ENCODE results near the gene CAMKMT. TPM values are rescaled to one million over a fixed set of nuclear protein-coding genes. Genes with fewer than 3 reads are reported as not detected.

CAMKMT gene
- polyA plus RNA-seq, 3 donors: 4.7 to 7.8 (median 7.0) TPM

GRCh38 chr2:44453259-44453658 lies 91.5 kb downstream of the CAMKMT start:
- no peak overlapping the region for H3K4me3 Mint-ChIP-seq
- no peak overlapping the region for H3K9ac ChIP-seq (ENCODE audit: insufficient read depth, low read length, poor library complexity, severe bottlenecking)
- no peaks in the 10 kb centered on the region for H3K27me3 ChIP-seq (ENCODE audit: control insufficient read depth in 2 of 2, insufficient read depth in 2 of 2, low read length in 2 of 2)
- intact Hi-C loops (cut with micrococcal nuclease): no loop called here
- no peaks in the 10 kb centered on the region for H3K79me2 ChIP-seq (ENCODE audit: insufficient read depth, low read length)
- peaks cover 0 to 2% (median 0%) of the 10 kb centered on the region in 3 donors for H3K27me3 Mint-ChIP-seq (ENCODE audit: low read depth in 3 of 3)
- no peaks in the 10 kb centered on the region for H3K36me3 Mint-ChIP-seq
- H2AFZ ChIP-seq (ENCODE audit: insufficient read depth, low read depth, low read length, poor library complexity, severe bottlenecking): no peak overlapping the region
- no peak overlapping the region for H3K4me3 ChIP-seq (replicated peaks in 1 of 3; ENCODE audit: low read depth in 2 of 3, low read length in 3 of 3)
- no peaks in the 10 kb centered on the region for H3K4me1 ChIP-seq (ENCODE audit: control insufficient read depth in 1 of 2, insufficient read depth in 2 of 2, low read length in 2 of 2)
- no peak overlapping the region for H3K4me2 ChIP-seq (replicated peaks; ENCODE audit: extremely low read depth, low read length, poor library complexity, severe bottlenecking)
- no peaks in the 10 kb centered on the region for H3K4me1 Mint-ChIP-seq
- WGBS (ENCODE audit: insufficient coverage): no CpG with 5 or more reads among the region's 1 CpG
- no peak overlapping the region for H3K27ac Mint-ChIP-seq
- no peaks in the 10 kb centered on the region for H3K9me3 ChIP-seq (replicated peaks in 1 of 2; ENCODE audit: control insufficient read depth in 1 of 2, insufficient read depth in 1 of 2, low read length in 2 of 2)
- no peaks in the 10 kb centered on the region for H3K36me3 ChIP-seq (replicated peaks in 1 of 2; ENCODE audit: control insufficient read depth in 1 of 2, insufficient read depth in 2 of 2, low read length in 2 of 2)
- no peak for DNase-seq
- no peaks in the 10 kb centered on the region for H4K20me1 ChIP-seq (ENCODE audit: insufficient read depth, low read length)
- no peaks in the 10 kb centered on the region for H3K9me3 Mint-ChIP-seq
- no peak overlapping the region for H3K27ac ChIP-seq (ENCODE audit: low read depth in 1 of 2, low read length in 2 of 2)
- TF ChIP-seq, protein P1, sequence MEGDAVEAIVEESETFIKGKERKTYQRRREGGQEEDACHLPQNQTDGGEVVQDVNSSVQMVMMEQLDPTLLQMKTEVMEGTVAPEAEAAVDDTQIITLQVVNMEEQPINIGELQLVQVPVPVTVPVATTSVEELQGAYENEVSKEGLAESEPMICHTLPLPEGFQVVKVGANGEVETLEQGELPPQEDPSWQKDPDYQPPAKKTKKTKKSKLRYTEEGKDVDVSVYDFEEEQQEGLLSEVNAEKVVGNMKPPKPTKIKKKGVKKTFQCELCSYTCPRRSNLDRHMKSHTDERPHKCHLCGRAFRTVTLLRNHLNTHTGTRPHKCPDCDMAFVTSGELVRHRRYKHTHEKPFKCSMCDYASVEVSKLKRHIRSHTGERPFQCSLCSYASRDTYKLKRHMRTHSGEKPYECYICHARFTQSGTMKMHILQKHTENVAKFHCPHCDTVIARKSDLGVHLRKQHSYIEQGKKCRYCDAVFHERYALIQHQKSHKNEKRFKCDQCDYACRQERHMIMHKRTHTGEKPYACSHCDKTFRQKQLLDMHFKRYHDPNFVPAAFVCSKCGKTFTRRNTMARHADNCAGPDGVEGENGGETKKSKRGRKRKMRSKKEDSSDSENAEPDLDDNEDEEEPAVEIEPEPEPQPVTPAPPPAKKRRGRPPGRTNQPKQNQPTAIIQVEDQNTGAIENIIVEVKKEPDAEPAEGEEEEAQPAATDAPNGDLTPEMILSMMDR (IDR thresholded peaks at IDR 0.05): no peak

DNA sequence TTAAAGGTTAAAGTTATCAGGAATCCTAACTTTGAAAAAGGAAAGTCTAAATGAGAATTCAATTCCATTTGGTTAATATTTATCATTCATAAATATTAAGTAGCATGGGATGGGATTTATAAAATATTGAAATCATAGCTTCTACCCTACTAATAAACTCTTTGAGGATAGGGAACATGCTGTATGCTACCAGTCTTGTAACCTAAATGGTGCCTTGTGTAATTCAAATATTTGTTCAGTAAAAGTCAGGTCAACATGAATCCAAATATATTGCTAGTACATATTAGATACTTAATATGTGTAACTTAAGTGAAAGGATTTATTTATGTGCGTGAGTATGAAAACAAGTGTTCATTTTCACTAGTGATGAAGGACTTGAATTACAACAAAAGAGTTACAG lies 94.1 kb downstream of the CAMKMT start:
- Mint-ChIP-seq H3K4me1 (no peaks in the 10 kb centered on the region), H3K36me3 (peaks cover 0 to 2% of the 10 kb centered on the region in 2 donors), H3K4me3 (no peak overlapping the region), H3K9me3 (no peaks in the 10 kb centered on the region), H3K27ac (no peak overlapping the region), H3K27me3 (ENCODE audit: low read depth in 3 of 3) (peaks cover 0 to 2% (median 0%) of the 10 kb centered on the region in 3 donors)
- no peaks in the 10 kb centered on the region for H3K36me3 ChIP-seq (replicated peaks in 1 of 2; ENCODE audit: control insufficient read depth in 1 of 2, insufficient read depth in 2 of 2, low read length in 2 of 2)
- no CpG with 5 or more reads among the region's 1 CpG for whole genome bisulfite sequencing (ENCODE audit: insufficient coverage)
- intact Hi-C loops (cut with micrococcal nuclease): no loop called here
- H3K79me2 ChIP-seq (ENCODE audit: insufficient read depth, low read length): no peaks in the 10 kb centered on the region
- no peaks in the 10 kb centered on the region for H3K4me1 ChIP-seq (ENCODE audit: control insufficient read depth in 1 of 2, insufficient read depth in 2 of 2, low read length in 2 of 2)
- TF ChIP-seq, protein P1 (IDR thresholded peaks at IDR 0.05): no peak
- no peak overlapping the region for H2AFZ ChIP-seq (ENCODE audit: insufficient read depth, low read depth, low read length, poor library complexity, severe bottlenecking)
- no peaks in the 10 kb centered on the region for H3K9me3 ChIP-seq (replicated peaks in 1 of 2; ENCODE audit: control insufficient read depth in 1 of 2, insufficient read depth in 1 of 2, low read length in 2 of 2)
- no peak overlapping the region for H3K9ac ChIP-seq (ENCODE audit: insufficient read depth, low read length, poor library complexity, severe bottlenecking)
- no peaks in the 10 kb centered on the region for H3K27me3 ChIP-seq (ENCODE audit: control insufficient read depth in 2 of 2, insufficient read depth in 2 of 2, low read length in 2 of 2)
- H3K4me3 ChIP-seq (replicated peaks in 1 of 3; ENCODE audit: low read depth in 2 of 3, low read length in 3 of 3): no peak overlapping the region
- no peaks in the 10 kb centered on the region for H4K20me1 ChIP-seq (ENCODE audit: insufficient read depth, low read length)
- no peak for DNase-seq
- H3K4me2 ChIP-seq (replicated peaks; ENCODE audit: extremely low read depth, low read length, poor library complexity, severe bottlenecking): no peak overlapping the region
- no peak overlapping the region for H3K27ac ChIP-seq (ENCODE audit: low read depth in 1 of 2, low read length in 2 of 2)
